NCI-H2081 treated with DMSO at 0.1 percent for 48 hours (cell line): ENCODE results near the gene ARL13A.
"Not testable (repeated sequence)": the region's sequence is repeated elsewhere in the genome, so short reads cannot be mapped to it uniquely, and the experiment has no call there.

Source experiments
- DNase-seq: peaks from one replicate; lab custom pipeline; 2025; lab: John Stamatoyannopoulos, UW

The ARL13A gene

DNA sequence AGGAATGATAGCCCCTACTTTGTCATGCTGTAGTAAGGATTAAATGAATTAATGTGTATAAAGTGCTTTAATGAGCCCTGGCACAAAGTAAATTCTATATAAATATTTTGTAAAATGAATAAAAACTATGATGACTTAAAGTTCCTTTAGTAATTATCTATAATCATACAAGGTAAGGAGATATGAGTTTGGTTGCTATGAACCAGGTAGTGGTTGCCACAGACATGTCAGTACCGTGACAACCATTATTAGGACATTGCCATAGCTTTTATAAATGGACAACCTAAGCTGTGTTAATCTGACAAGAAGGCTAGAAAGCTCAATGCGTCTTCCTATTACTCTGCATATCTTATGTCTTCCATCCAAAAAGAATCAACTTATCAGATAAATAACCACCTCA, at the start of gene ARL13A:
Gene ARL13A, plus strand, starts transcription at position 301 of the 400 bp plus-strand sequence. CDS start 3,982 bp downstream, outside the sequence.
- no peak for DNase-seq

DNA sequence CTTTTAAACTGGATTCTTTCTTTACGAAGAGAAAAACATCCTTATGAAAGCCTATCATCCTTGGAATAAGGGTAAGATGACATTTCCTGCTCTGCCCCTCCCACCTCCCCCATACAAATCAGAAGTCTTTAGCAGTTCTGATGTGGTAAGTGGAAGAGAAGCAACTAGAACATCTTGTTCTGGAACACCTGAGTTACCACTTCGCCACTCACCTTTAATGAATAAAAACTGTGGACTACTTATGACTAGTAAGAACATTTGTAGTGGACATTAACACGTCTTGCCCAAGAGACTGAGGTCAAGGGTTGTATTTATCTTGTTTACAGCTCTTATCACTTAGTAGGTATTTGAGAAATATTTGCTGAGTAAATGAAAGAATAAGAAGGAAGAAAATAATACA, 45.1 kb upstream of the ARL13A start:
- no peak for DNase-seq

DNA sequence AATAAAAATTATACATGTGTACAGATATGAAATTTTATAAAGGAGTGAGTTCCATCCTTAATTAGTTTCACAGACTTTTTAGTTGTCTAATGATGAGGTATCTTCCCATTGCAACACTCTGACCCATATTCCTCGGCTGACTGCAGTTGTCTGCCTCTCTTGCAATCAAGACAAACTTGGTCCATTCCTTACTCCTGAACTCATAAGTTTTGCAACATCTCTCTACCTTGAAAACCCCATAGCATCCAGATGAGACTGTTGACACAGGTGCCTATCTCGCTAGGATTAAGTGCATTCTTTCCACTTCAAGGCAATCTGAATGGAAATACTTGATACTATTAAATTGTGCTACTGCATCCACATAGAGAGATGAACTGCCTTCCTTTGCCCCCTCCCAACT, 43.1 kb upstream of the ARL13A start:
- DNase-seq, result no peak

DNA sequence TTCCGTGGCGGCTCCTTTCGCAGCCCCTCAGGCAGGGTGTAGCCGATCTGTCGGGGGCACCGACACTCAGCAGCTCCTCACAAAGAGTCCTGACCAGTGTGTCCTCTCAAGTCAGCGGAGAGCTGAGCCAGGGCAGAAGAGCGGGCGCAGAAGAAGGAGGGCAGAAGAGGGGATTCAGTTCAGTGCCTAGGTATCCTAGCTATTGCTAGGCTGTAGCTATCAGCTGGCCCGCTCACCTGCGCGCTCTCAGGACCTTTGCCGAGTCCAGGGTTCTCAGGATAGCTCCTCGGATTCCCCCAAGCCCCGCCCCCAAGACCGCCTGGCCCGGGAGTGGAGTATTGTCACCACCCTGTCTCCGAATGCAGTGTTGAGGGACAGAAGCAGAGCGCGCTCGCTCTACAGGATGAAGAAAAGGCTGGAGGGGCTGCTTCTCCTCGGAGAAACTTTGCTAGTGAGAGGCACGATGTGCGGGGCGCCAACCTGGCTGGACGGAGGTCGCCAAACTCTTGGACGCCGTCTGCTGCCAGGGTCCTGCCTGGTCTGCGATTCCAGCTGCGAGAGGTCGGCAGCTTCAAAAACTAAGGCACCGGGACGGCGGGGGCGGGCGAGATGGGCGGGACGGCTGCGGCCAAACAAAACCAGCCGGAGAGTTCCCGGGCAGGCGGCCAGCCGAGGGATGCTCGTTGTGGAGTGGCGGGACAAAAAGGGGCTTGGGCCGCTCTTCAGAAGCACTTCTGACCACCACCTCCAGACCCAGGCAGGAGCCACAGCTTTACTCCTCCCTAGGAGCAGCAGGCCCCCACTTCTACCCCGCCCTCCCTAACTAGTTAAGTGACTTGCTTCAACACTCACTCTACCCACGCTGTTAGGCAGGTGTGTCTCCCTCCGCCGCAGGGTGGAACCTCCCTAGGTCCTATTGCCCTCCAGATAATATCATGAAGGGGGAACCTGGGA, 40.6 kb upstream of the ARL13A start, which contains the start of gene XKRX:
Gene XKRX, minus strand, starts transcription at position 258 of the 954 bp plus-strand sequence. CDS start 613 bp downstream, outside the sequence.
- no peak for DNase-seq

DNA sequence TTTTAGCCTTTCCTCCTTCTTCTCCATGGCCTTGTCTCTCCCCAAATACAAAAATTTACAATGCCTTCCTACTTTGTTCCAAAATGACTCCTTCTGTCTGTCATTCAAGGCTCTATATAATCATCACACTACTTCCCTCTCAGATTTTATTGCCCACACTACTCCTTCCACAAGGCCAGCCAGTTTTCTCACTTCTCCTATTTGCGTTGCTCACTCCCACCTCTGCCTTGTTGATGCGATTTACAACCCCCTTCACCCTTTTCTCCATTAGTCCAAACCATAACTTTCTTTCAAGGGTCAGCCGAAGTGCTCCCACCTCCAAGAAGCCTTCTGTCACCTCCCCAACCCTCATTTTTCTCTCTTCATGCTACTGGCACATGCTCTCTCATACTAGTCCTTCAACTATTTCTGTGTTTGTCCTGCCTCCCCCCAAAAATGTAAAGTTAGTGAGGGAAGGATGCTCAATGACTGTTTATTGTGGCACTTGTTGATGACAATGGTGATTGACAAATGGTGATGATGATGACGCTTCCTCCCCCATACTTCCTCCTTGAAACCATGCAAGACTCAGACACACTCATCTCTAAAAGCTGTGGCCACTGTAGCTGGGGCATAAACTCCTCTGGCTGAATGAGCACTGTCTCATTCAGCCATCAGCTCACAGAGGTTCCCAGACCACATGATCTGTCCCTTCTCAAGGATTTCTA, 38.1 kb upstream of the ARL13A start:
- no peak for DNase-seq

DNA sequence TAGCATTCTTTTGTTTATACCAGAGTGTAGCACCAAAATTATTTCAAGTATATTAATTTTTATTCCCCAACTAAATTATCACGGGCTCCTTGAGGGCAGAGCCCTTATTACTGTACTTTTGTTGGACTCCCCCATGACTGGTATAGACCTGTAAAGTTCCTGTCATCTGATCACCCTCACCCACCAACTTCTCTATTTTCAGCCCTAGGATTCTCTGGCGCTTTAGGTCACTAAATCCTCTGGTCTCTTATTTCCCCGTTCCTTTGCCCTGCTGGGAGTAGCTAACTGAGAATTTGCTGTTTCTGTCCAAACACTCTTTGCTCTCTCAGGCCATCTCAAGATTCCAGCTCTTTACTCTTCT, 37.6 kb upstream of the ARL13A start:
- no peak for DNase-seq

DNA sequence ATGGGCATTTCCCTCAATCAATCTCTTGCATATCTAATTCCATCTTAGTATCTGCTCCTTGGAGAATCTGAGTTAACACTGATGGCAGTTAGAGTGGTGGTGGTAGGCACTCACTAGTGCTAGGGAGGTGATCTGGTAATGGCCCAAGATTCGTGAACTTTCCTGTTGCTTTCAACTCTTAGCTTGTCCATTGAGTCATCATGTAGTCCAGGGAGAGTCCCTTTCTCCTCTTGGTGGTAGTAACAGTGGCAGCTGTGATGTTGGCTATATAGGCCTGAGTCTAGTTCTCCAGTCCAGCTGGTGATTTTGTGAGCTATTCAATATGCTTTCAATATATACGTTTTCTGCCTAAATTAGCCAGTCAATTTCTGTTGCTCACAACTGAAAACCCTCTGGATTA, 33.7 kb upstream of the ARL13A start:
- DNase-seq, result no peak

DNA sequence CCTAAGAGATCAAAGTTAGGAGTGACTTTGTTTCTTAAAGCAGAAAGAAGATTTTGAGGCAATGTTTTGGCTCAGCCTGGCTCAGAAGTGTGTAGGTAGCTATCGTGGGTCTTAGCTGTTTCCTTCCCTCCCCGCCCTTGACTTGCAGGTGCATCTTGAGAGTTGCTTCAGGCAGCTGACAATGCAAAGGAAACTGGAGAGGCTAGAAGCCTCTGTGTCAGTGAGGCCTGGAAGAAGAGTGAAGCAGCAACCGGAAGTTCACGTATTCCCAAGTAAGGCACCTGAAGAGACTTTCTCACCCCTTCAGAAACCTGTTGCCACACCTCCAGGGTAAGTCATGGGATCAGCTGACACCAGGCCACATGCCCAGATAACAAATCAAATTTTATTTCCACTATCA, 30.2 kb upstream of the ARL13A start:
- no peak for DNase-seq

DNA sequence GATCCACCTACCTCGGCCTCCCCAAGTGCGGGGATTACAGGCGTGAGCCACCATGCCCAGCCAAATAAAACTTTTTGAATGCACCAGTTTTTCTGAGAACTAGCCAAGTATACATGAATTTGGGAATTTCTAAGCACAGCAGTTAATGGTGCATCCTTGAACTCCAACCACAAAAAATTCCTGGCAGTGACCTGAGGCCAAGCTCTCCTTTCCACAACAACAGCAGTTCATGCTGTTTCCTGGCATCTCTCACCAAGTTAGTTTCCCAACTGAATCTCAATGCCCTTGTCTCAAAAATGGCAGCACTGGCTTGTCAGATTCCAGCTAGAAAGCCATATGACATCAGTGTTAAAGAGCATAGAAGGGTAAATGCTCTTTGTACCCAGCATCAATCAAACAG, 24.9 kb upstream of the ARL13A start:
- no peak for DNase-seq

DNA sequence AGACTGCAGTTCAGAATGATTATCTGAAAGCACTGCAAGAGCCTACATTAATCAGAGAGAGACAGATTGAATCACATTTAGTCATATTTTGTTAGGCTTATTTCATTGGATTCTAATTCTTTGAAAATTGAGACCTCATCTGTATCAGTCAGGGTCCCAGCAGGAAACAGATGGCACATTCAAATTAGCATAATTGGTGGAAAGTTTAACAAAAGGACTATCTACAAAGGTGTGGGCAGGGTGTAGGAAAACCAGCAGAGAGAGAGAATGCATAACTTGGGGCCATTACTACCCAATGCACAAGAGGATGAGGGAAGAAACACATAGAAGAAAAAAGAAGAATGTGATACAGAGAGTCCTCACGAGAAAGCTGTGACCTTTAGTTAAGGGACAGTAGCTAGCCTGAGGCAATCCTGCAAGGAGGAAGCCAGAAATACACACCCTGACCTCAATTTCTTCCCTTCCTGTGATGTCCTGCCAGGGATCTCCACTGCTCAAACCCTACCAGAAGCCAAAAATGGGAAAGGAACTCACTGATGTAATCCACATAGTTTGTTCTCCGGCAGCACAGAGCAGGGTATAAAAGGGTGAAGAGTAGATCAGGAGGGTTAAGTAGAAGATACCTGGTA, 23.1 kb upstream of the ARL13A start:
- DNase-seq, result no peak

DNA sequence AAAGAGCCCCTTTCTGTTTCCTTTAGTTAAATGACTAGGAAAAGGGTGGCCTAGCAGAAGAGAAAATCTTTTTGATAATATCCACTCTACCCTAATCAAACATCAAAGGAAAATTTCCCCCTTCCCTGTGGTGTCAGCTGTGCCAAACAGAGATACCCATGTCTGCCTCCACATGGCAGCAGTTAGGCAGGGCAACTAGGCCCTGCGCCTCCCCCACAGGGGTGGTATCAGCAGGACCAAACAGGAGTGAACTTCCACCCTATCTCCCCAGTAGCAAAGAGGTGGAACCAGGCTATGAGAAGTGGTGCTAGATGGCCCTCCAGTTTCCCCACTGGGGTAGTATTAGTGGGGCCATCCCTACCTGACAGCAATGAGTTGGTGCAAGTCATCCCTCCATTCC, 21.0 kb upstream of the ARL13A start:
- no peak for DNase-seq

DNA sequence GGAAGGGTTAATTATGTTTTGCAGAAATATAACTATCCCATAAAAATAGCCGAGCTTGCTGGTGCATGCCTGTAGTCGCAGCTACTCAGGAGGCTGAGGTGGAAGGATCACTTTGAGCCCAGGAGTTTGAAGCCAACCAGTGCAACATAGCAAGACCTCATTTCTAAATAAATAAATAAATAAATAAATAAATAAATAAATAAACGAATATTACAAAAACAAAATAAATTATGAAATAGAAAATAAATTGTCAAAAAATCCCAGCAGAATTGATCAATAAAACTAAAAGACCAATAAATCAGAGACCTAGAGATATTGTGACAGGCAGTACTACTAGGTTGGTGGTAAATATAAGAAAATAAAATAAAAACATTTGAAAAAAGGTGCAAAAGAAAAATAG, 6.7 kb upstream of the ARL13A start:
- DNase-seq, result no peak

DNA sequence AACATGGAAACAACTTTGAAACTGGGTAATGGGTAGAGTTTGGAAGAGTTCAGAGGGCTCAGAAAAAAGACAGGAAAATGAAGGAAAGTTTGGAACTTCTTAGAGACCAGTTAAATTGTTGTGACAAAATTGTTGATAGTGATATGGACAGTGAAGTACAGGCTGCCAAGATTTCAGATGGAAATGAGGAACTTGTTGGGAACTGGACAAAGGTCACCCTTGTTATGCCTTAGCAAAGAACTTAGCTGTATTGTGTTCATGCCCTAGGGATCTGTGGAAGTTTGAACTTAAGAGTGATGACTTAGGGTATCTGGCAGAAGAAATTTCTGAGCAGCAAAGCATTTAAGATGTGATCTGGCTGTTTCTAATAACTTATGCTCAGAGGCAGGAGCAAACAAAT, 5.1 kb upstream of the ARL13A start:
- DNase-seq, result no peak

DNA sequence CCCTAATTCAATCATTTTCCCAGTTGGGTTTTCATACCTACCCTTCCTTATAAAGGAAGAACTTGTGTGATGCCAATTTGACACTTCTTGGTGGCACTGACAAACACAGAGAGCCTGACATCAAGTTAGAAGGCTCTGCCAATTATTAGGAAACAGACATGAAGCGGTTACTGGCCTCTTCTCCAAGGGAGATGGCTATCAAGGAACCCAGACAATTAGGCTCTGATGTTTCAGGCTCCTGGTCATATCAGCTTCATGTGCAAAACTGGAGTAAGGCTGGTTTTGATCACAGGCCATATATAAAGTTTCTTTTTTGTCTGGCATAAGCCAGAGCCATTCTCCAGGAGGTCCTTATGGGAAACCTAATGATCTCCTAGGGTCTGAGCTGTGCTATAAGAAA, 428 bp downstream of the ARL13A start:
- DNase-seq, result no peak

DNA sequence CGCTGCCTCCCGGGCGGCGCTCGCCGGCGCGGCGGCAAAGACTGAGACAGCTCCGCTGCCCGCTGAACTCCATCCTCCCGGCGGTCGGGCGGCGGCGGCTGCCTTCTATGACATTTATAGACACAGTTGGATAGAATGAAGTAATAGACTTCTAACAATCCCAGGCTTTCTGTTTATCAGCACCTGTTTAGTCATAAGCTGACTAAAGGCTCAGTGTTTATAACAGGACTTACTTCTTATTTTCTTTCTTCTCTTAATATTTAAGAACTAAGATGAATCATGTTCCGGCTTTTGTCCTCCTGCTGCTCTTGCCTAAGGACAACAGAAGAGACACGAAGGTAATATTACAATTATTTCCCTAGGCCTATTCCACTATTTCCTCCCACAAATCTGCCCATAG, 3.9 kb downstream of the ARL13A start:
- no peak for DNase-seq

DNA sequence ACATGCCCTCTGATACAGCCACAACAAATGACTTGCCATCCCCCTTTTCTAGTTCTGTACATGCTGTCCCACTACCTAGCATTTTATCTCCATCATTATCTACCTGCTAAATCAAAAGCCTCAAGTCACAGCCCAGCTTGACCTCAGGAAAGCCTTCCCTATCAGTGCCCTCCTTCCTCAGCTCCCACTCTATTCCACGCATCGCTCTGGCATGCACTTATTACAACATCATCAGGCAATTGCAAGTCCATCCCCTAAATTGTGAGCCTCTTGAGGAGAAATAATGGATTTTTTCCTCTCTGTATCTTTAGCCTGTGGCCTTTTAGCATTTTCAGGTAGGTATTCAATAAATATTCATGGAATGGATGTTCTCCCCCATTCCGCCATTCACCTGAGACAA, 5.7 kb downstream of the ARL13A start:
- DNase-seq, result no peak

DNA sequence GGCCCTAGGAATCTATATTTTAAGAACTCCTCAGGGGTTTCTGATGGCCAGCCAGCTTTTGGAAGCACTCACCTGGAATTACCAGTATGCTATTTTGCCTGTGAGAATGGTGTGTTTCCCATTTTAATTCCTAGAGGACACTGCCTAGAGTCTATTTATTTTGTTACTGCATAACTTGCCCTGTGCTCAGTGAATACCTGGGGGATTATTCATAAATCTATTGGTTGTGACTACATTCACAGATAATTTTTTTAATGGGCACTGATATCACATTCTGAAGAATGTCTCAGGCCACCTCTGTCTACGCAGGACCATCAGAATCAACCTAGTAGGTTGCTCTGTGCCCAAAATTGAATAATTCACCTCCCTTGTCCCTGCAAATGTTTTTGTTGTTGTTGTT, 6.7 kb downstream of the ARL13A start:
- DNase-seq, result no peak

DNA sequence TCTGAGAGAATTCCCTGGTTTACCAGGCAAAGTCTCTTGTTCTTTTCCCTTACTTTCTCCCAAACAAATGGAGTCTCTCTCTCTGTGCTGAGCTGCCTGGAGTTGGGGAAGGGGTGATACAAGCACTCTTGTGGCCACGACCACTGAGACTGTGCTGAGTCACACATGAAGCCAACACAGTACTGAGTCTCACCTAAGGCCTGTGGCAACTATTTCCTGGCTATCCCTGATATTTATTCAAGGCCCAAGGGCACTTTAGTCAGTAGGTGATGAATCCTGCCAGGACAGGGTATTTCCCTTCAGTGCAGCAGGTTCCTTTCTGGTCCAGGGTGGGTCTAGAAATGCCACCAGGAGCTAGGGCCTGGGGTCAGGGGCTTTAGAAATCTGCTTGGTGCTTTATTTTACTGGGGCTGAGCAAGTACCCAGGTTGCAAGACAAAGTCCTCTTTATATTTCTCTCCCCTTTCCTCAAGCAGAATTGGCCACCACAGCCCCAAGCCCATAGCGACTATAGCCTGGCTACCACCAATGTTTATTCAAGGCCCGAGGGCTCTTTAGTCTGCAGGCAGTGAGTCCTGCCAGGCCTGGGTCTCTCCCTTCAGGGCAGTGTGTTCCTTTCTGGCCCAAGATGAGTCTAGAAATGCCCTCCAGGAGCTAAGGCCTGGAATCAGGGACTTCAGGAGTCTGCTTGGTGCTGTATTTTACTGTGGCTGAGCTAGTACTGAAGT, 10.5 kb downstream of the ARL13A start:
- DNase-seq, result no peak

DNA sequence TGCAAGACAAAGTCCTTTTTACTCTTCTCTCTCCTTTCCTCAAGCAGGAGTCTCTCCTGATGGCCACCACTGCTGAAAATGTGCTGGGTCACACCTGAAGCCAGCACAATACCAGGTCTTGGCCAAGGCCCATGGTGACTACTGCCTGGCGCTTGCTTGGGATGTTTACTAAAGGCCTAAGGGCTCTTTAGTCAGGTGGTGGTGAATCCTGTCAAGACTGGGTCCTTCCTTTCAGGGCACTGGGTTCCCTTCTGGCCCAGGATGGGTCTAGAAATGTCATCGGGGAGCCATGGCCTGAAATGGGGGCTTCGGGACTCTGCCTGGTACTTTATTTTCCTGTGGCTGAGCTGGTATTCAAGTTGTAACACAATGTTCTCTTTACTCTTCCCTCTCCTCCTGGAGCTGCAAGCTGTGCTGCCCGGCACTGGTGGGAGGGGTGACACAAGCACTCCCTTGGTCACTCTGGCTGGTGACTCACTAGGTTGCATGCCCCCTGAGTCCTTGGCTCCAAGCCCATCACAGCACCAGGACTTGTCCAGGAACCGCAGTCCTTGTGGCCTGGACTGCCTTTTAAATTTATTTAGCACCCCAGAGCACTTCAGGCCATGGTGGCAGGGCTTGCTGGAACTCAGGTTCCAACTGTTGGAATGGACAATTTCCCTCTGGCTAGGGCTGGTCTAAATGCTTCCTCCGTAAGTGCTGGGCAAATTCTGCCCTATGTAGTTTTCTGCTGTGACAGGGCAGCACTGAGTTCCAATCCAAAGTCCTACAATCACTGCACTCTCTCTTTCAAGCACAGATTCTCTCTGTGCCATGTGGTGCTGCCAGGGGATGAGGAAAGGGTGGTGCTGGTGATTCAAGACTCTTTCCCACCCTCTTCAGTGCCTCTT, 11.3 kb downstream of the ARL13A start:
- no peak for DNase-seq

DNA sequence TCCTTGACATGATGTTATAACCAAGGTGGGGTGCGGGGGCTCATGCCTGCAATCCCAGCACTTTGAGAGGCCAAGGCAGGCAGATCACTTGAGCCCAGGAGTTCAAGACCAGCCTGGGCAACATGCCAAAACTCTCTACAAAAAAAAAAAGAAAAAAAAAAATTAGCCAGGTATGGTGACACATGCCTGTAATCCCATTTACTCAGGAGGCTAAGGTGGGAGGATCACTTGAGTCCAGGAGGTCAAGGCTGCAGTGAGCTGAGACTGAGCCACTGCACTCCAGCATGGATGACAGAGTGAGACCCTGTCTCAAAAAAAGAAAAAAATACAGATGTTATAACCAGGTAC, 12.0 kb downstream of the ARL13A start:
- not testable (repeated sequence) for DNase-seq

DNA sequence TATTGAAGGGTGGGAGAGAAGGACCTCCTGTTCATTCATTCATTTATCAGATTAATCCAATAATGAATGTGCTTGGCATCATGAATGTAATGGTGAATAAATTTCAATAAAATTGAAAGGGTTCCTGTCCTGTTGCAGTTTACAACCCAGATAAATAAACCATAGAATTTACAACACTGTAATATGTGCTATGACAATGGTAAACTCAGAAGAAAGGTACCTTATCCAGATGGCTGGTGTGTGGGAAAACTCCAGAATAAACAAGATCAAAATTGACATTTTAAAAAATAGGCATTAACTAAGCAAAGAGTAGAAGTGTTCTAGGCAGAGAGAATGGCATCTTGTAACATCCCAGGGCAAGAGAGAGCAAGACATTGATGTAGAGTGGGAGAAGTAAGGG, 15.3 kb downstream of the ARL13A start:
- no peak for DNase-seq
